Measurements from ENCODE around the gene KCNK17. TPM values are rescaled to one million over a fixed set of nuclear protein-coding genes. Genes with fewer than 3 reads are reported as not detected.

KCNK17 gene, protein sequence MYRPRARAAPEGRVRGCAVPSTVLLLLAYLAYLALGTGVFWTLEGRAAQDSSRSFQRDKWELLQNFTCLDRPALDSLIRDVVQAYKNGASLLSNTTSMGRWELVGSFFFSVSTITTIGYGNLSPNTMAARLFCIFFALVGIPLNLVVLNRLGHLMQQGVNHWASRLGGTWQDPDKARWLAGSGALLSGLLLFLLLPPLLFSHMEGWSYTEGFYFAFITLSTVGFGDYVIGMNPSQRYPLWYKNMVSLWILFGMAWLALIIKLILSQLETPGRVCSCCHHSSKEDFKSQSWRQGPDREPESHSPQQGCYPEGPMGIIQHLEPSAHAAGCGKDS
- total RNA-seq (2021; ENCODE audit: unreplicated experiment) = not detected
- not detected in 2 replicates for polyA plus RNA-seq (2012)
- not detected for Bru-seq, nascent RNA
- not detected for BruChase-seq, experiment 1, labeled RNA remaining after a 6-hour chase
- BruChase-seq, experiment 2, labeled RNA remaining after a 2-hour chase = not detected
- long read RNA-seq = 0 reads

- Histone ChIP-seq H3K4me2 (ENCODE audit: low read length) (no peak within 1 kb of the TSS), H3K4me1 (ENCODE audit: control insufficient read depth in 1 of 2, insufficient read depth in 2 of 2, low read length in 2 of 2) (no peaks in the 10 kb centered on the region), H3K27me3 (ENCODE audit: insufficient read depth, low read length) (peaks cover 3% of the 10 kb centered on the region; the same call in 1 of the 2 replicates), H3K36me3 (ENCODE audit: control insufficient read depth in 1 of 2, insufficient read depth in 2 of 2, low read length in 2 of 2) (no peaks in the 10 kb centered on the region), H3K4me3 (replicated peaks in 1 of 2; ENCODE audit: low read depth in 1 of 2, low read length in 2 of 2) (no peak within 1 kb of the TSS), H3K9ac (ENCODE audit: low read length) (no peak within 1 kb of the TSS), H3K79me2 (ENCODE audit: insufficient read depth, low read length) (no peaks in the 10 kb centered on the region), H3K9me2 (ENCODE audit: insufficient read depth) (no peaks in the 10 kb centered on the region), H2AFZ (ENCODE audit: low read depth, low read length, poor library complexity, severe bottlenecking) (no peak within 1 kb of the TSS), H3K9me3 (ENCODE audit: control insufficient read depth in 1 of 2, insufficient read depth in 1 of 2, low read depth in 1 of 2, low read length in 2 of 2) (no peaks in the 10 kb centered on the region), H3K27ac (ENCODE audit: low read depth, low read length) (no peak within 1 kb of the TSS), H4K20me1 (ENCODE audit: insufficient read depth) (no peaks in the 10 kb centered on the region)
- no TSS peak for BruUV-seq (replicated peaks)
- DNase-seq (ENCODE audit: low read depth, low spot score) = no peak
- POLR2A ChIA-PET = no interaction called here
- no peak for ATAC-seq
- intact Hi-C loops (cut with micrococcal nuclease) = loop anchor here (5.0 kb wide), 1 partner anchor 212 kb away; no protein-coding TSS in a partner anchor
- RAD21 ChIA-PET (ENCODE audit: low non-redundant PET in 1 of 2, low total read pairs in 2 of 2, uncharacterized antibody in 2 of 2, unreplicated experiment in 2 of 2) = no interaction called here
- CTCF ChIA-PET = no interaction called here
- no peak for TF ChIP-seq ZFX (IDR thresholded peaks at IDR 0.05)
- TF ChIP-seq POLR2AphosphoS5 (IDR thresholded peaks at IDR 0.05; ENCODE audit: low read depth, low read length) = no peak
- no peak for TF ChIP-seq SIN3A (IDR thresholded peaks at IDR 0.05; ENCODE audit: low read depth)
- TF ChIP-seq ATF3 (IDR thresholded peaks at IDR 0.05) = no peak
- no peak for TF ChIP-seq CBX3 (IDR thresholded peaks at IDR 0.05; ENCODE audit: low read depth)
- TF ChIP-seq EGR1 (IDR thresholded peaks at IDR 0.05; ENCODE audit: low read depth) = no peak
- no peak for TF ChIP-seq ELF1 (IDR thresholded peaks at IDR 0.05; ENCODE audit: borderline replicate concordance, low read depth)
- TF ChIP-seq ZNF274 (IDR thresholded peaks at IDR 0.05; ENCODE audit: low read depth, low read length) = no peak
- TF ChIP-seq SRF (IDR thresholded peaks at IDR 0.05; ENCODE audit: low read depth) = no peak
- TF ChIP-seq, protein P1, sequence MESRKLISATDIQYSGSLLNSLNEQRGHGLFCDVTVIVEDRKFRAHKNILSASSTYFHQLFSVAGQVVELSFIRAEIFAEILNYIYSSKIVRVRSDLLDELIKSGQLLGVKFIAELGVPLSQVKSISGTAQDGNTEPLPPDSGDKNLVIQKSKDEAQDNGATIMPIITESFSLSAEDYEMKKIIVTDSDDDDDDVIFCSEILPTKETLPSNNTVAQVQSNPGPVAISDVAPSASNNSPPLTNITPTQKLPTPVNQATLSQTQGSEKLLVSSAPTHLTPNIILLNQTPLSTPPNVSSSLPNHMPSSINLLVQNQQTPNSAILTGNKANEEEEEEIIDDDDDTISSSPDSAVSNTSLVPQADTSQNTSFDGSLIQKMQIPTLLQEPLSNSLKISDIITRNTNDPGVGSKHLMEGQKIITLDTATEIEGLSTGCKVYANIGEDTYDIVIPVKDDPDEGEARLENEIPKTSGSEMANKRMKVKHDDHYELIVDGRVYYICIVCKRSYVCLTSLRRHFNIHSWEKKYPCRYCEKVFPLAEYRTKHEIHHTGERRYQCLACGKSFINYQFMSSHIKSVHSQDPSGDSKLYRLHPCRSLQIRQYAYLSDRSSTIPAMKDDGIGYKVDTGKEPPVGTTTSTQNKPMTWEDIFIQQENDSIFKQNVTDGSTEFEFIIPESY (IDR thresholded peaks at IDR 0.05; ENCODE audit: extremely low read depth, insufficient replicate concordance, low read length) = no peak
- TF ChIP-seq RAD21 (IDR thresholded peaks at IDR 0.05; ENCODE audit: low read depth) = no peak
- TF ChIP-seq, protein P2, sequence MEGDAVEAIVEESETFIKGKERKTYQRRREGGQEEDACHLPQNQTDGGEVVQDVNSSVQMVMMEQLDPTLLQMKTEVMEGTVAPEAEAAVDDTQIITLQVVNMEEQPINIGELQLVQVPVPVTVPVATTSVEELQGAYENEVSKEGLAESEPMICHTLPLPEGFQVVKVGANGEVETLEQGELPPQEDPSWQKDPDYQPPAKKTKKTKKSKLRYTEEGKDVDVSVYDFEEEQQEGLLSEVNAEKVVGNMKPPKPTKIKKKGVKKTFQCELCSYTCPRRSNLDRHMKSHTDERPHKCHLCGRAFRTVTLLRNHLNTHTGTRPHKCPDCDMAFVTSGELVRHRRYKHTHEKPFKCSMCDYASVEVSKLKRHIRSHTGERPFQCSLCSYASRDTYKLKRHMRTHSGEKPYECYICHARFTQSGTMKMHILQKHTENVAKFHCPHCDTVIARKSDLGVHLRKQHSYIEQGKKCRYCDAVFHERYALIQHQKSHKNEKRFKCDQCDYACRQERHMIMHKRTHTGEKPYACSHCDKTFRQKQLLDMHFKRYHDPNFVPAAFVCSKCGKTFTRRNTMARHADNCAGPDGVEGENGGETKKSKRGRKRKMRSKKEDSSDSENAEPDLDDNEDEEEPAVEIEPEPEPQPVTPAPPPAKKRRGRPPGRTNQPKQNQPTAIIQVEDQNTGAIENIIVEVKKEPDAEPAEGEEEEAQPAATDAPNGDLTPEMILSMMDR (IDR thresholded peaks at IDR 0.05 in 2 of 3, conservative IDR thresholded peaks at IDR 0.05 in 1 of 3; ENCODE audit: borderline replicate concordance in 1 of 3, insufficient read depth in 1 of 3, low read depth in 2 of 3, low read length in 2 of 3) = no peak
- TF ChIP-seq TCF7L2 (IDR thresholded peaks at IDR 0.05; ENCODE audit: borderline replicate concordance, extremely low read depth, insufficient read depth, insufficient read length) = no peak
- no peak for TF ChIP-seq EZH2 (IDR thresholded peaks at IDR 0.05)
- TF ChIP-seq FOSL1 (IDR thresholded peaks at IDR 0.05; ENCODE audit: low read depth) = no peak
- no peak for TF ChIP-seq SP1 (IDR thresholded peaks at IDR 0.05; ENCODE audit: low read depth)
- no peak for TF ChIP-seq CEBPB (IDR thresholded peaks at IDR 0.05; ENCODE audit: low read depth)
- no peak for TF ChIP-seq YY1 (IDR thresholded peaks at IDR 0.05; ENCODE audit: extremely low read depth, insufficient replicate concordance, low read depth, low read length)
Observed at GRCh38 chr6:39314273-39314795, at the start of gene KCNK17. KCNK17 (minus strand) TSS chr6:39314419; CDS start chr6:39314320, 99 bp downstream.
